ENCODE results near the gene FAM3C.

GRCh38 chr7:121395494-121395960 lies 581 bp downstream of the FAM3C start:
- TF ChIP-seq CTCF (conservative IDR thresholded peaks at IDR 0.05; ENCODE audit: low read depth, low read length) (no peak), RAD21 (IDR thresholded peaks at IDR 0.05; ENCODE audit: low read length) (no peak), POLR2A (IDR thresholded peaks at IDR 0.05; ENCODE audit: low read depth, low read length) (no peak), MXI1 (IDR thresholded peaks at IDR 0.05; ENCODE audit: borderline replicate concordance, low read depth, low read length) (no peak; the same call in 1 of the 2 replicates)

All from IMR-90 (cell line).